Progenitor cell of endocrine pancreas (in vitro differentiated cells): ENCODE data around the gene AFF2. TPM values are rescaled to one million over a fixed set of nuclear protein-coding genes. Genes with fewer than 3 reads are reported as not detected.

Source experiments
- DNase-seq: peaks from one replicate; pipeline ENCODE4 v3.0.0; 2021; ENCODE audit warnings: low spot score; ENCODE audit not compliant: unreplicated experiment
- H3K27ac Mint-ChIP-seq: 2 replicates; pipeline ENCODE4 v1.8.0; 2021; ENCODE audit warnings: mild to moderate bottlenecking, moderate library complexity, mixed read lengths
- H3K27me3 Mint-ChIP-seq: 2 replicates; pipeline ENCODE4 v1.8.0; 2021; ENCODE audit warnings: mixed read lengths
- H3K36me3 Mint-ChIP-seq: 2 replicates; pipeline ENCODE4 v1.8.0; 2022; ENCODE audit warnings: mixed read lengths; ENCODE audit not compliant: insufficient read depth
- H3K4me1 Mint-ChIP-seq: 2 replicates; pipeline ENCODE4 v1.8.0; 2021; ENCODE audit warnings: low read depth, mixed read lengths
- H3K4me3 Mint-ChIP-seq: 2 replicates; pipeline ENCODE4 v1.8.0; 2021; ENCODE audit warnings: low read depth, mild to moderate bottlenecking, moderate library complexity, mixed read lengths
- H3K9me3 Mint-ChIP-seq: 2 replicates; pipeline ENCODE4 v1.8.0; 2021; ENCODE audit warnings: low read depth, mixed read lengths
- CTCF ChIP-seq: fragments of 200-600 bp; sonication (generic); IDR thresholded peaks from one replicate; pipeline ENCODE4 v1.5.0; 2021; ENCODE audit warnings: antibody characterized with exemption, mild to moderate bottlenecking; ENCODE audit not compliant: unreplicated experiment
- total RNA-seq: library from RNA; stranded (reverse); gene quantifications from 2 replicates; pipeline ENCODE4 v1.2.1, GENCODE V29; 2021

Gene AFF2
- total RNA-seq, 1 donor from 2014 or later, result 8.4 TPM

- H3K9me3 Mint-ChIP-seq, result peaks cover 18% of the 10 kb centered on the region
- TF ChIP-seq CTCF, result no peak
- no peak overlapping the region for H3K4me3 Mint-ChIP-seq
- no peaks in the 10 kb centered on the region for H3K27me3 Mint-ChIP-seq
- DNase-seq, result no peak
- H3K36me3 Mint-ChIP-seq, result no peaks in the 10 kb centered on the region
- no peak overlapping the region for H3K27ac Mint-ChIP-seq
- peaks cover 4% of the 10 kb centered on the region for H3K4me1 Mint-ChIP-seq
Measured at GRCh38 chrX:148628621-148629020, 128.2 kb downstream of the AFF2 start.

GRCh38 chrX:148629434-148629833, 129.0 kb downstream of the AFF2 start:
- TF ChIP-seq CTCF, result no peak
- Mint-ChIP-seq H3K4me1 (peaks cover 4% of the 10 kb centered on the region), H3K36me3 (no peaks in the 10 kb centered on the region), H3K27ac (no peak overlapping the region), H3K27me3 (no peaks in the 10 kb centered on the region), H3K9me3 (peaks cover 21% of the 10 kb centered on the region), H3K4me3 (no peak overlapping the region)
- DNase-seq, result no peak

- Mint-ChIP-seq H3K27me3 (no peaks in the 10 kb centered on the region), H3K9me3 (peaks cover 13% of the 10 kb centered on the region), H3K4me3 (no peak overlapping the region), H3K4me1 (peaks cover 4% of the 10 kb centered on the region), H3K36me3 (no peaks in the 10 kb centered on the region), H3K27ac (peak overlapping the region; percentile 70)
- no peak for TF ChIP-seq CTCF
- no peak for DNase-seq
Measured at GRCh38 chrX:148632444-148632843, 132.0 kb downstream of the AFF2 start.

GRCh38 chrX:148633218-148633908, 132.9 kb downstream of the AFF2 start:
- Mint-ChIP-seq H3K4me1 (peaks cover 4% of the 10 kb centered on the region), H3K27ac (no peak overlapping the region), H3K27me3 (no peaks in the 10 kb centered on the region), H3K36me3 (no peaks in the 10 kb centered on the region), H3K4me3 (no peak overlapping the region), H3K9me3 (peaks cover 14% of the 10 kb centered on the region)
- no peak for DNase-seq
- TF ChIP-seq CTCF, result no peak

GRCh38 chrX:148634591-148634990, 134.2 kb downstream of the AFF2 start:
- DNase-seq, result no peak
- H3K27me3 Mint-ChIP-seq, result no peaks in the 10 kb centered on the region
- peaks cover 4% of the 10 kb centered on the region for H3K4me1 Mint-ChIP-seq
- no peaks in the 10 kb centered on the region for H3K36me3 Mint-ChIP-seq
- no peak overlapping the region for H3K27ac Mint-ChIP-seq
- peaks cover 23% of the 10 kb centered on the region for H3K9me3 Mint-ChIP-seq
- TF ChIP-seq CTCF, result no peak
- H3K4me3 Mint-ChIP-seq, result no peak overlapping the region
